CD4-positive, alpha-beta T cell treated with Interleukin-17A for 4 hours (primary cell): ENCODE data around the gene LSAMP.

Source experiments
- DNase-seq: peaks from one replicate; pipeline ENCODE4 v3.0.0-alpha.2; 2020; ENCODE audit warnings: mixed read lengths

Gene LSAMP

GRCh38 chr3:115928376-115928775 lies 516.9 kb downstream of the LSAMP start:
- no peak for DNase-seq

- DNase-seq: no peak
Measured at GRCh38 chr3:115927197-115927596, 518.1 kb downstream of the LSAMP start.

- DNase-seq: no peak
Measured at GRCh38 chr3:115922681-115923347, 522.5 kb downstream of the LSAMP start.

GRCh38 chr3:115921711-115922110 lies 523.6 kb downstream of the LSAMP start:
- DNase-seq: no peak

GRCh38 chr3:115918900-115919299 lies 526.4 kb downstream of the LSAMP start:
- DNase-seq: no peak

- DNase-seq: no peak
Measured at GRCh38 chr3:115916866-115917265, 528.4 kb downstream of the LSAMP start.

- no peak for DNase-seq
Measured at GRCh38 chr3:115915061-115915460, 530.2 kb downstream of the LSAMP start.

- no peak for DNase-seq
Measured at GRCh38 chr3:115913069-115913686, 532.1 kb downstream of the LSAMP start.

- DNase-seq: no peak
Measured at GRCh38 chr3:115912372-115912771, 532.9 kb downstream of the LSAMP start.

- DNase-seq: no peak
Measured at GRCh38 chr3:115905871-115906270, 539.4 kb downstream of the LSAMP start.

- no peak for DNase-seq
Measured at GRCh38 chr3:115903843-115904242, 541.4 kb downstream of the LSAMP start.

GRCh38 chr3:115901008-115901407 lies 544.3 kb downstream of the LSAMP start:
- no peak for DNase-seq

- no peak for DNase-seq
Measured at GRCh38 chr3:115899535-115899934, 545.8 kb downstream of the LSAMP start.

GRCh38 chr3:115898656-115899410 lies 546.5 kb downstream of the LSAMP start:
- DNase-seq: no peak

GRCh38 chr3:115891006-115891636 lies 554.2 kb downstream of the LSAMP start:
- no peak for DNase-seq

GRCh38 chr3:115890579-115890978 lies 554.7 kb downstream of the LSAMP start:
- DNase-seq: no peak

- DNase-seq: no peak
Measured at GRCh38 chr3:115885621-115886020, 559.7 kb downstream of the LSAMP start.

GRCh38 chr3:115877615-115877899 lies 567.7 kb downstream of the LSAMP start:
- DNase-seq: no peak

- DNase-seq: no peak
Measured at GRCh38 chr3:115876876-115877614, 568.2 kb downstream of the LSAMP start.

GRCh38 chr3:115875460-115875859 lies 569.8 kb downstream of the LSAMP start:
- DNase-seq: no peak

GRCh38 chr3:115871735-115872134 lies 573.6 kb downstream of the LSAMP start:
- no peak for DNase-seq

GRCh38 chr3:115864911-115865310 lies 580.4 kb downstream of the LSAMP start:
- no peak for DNase-seq

- DNase-seq: no peak
Measured at GRCh38 chr3:115862849-115863248, 582.4 kb downstream of the LSAMP start.
